WTC11 (cell line): ENCODE data around the gene CARD11. TPM values are rescaled to one million over a fixed set of nuclear protein-coding genes. Genes with fewer than 3 reads are reported as not detected.

Source experiments
- ATAC-seq: fragments of 200-7000 bp; cut with Tn5 transposase; 2 replicates; pipeline ENCODE4 v1.10.0; 2021; ENCODE audit warnings: mild to moderate bottlenecking, moderate library complexity
- CTCF ChIA-PET: fragments of 300-600 bp; sonication (Branson Sonifier 250); formaldehyde crosslinking; loops from one replicate; lab custom pipeline; 2021; ENCODE audit warnings: antibody characterized with exemption; lab: Charles Lee
- POLR2A ChIA-PET: fragments of 350-600 bp; sonication (Branson Sonifier 250); formaldehyde crosslinking; loops from one replicate; lab custom pipeline; 2021; ENCODE audit warnings: antibody characterized with exemption; lab: Charles Lee
- DNase-seq: peaks from one replicate; pipeline ENCODE4 v3.0.0; 2021; ENCODE audit warnings: low spot score
- H3K27ac Mint-ChIP-seq: 2 replicates; pipeline ENCODE4 v1.8.0; 2021; ENCODE audit warnings: mixed read lengths
- H3K27me3 Mint-ChIP-seq: 2 replicates; pipeline ENCODE4 v1.8.0; 2021; ENCODE audit warnings: low read depth, mild to moderate bottlenecking, moderate library complexity, mixed read lengths
- H3K36me3 Mint-ChIP-seq: 2 replicates; pipeline ENCODE4 v1.8.0; 2021; ENCODE audit warnings: mixed read lengths
- H3K4me1 Mint-ChIP-seq: 2 replicates; pipeline ENCODE4 v1.8.0; 2022; ENCODE audit warnings: mixed read lengths
- H3K4me3 Mint-ChIP-seq: 2 replicates; pipeline ENCODE4 v1.8.0; 2021; ENCODE audit warnings: mild to moderate bottlenecking, moderate library complexity, mixed read lengths
- H3K9me3 Mint-ChIP-seq: 2 replicates; pipeline ENCODE4 v1.8.0; 2021; ENCODE audit warnings: mixed read lengths
- ATF1 ChIP-seq: sonication (generic); formaldehyde crosslinking; IDR thresholded peaks from 2 replicates; pipeline ENCODE4 v1.8.1; 2023; ENCODE audit warnings: mild to moderate bottlenecking, moderate library complexity, missing genetic modification reagents
- CREM ChIP-seq: sonication (generic); formaldehyde crosslinking; IDR thresholded peaks from 2 replicates; pipeline ENCODE4 v1.8.1; 2022; ENCODE audit warnings: mild to moderate bottlenecking, missing genetic modification reagents, moderate library complexity
- EMX1 ChIP-seq: fragments of 250-450 bp; sonication (Bioruptor Pico); IDR thresholded peaks from 2 replicates; pipeline ENCODE4 v1.8.0; 2021; ENCODE audit warnings: mild to moderate bottlenecking
- ESRRA ChIP-seq: sonication (generic); formaldehyde crosslinking; IDR thresholded peaks from 2 replicates; pipeline ENCODE4 v1.8.1; 2022; ENCODE audit warnings: mild to moderate bottlenecking, missing genetic modification reagents, borderline replicate concordance
- FOXJ3 ChIP-seq: sonication (generic); formaldehyde crosslinking; IDR thresholded peaks from 2 replicates; pipeline ENCODE4 v1.9.0; 2021; ENCODE audit warnings: missing genetic modification reagents, mild to moderate bottlenecking, borderline replicate concordance
- GRHL2 ChIP-seq: fragments of 250-450 bp; sonication (Bioruptor Pico); IDR thresholded peaks from 2 replicates; pipeline ENCODE4 v1.8.0; 2022; ENCODE audit warnings: mild to moderate bottlenecking, moderate library complexity; ENCODE audit not compliant: insufficient replicate concordance, severe bottlenecking
- IRF2 ChIP-seq: sonication (generic); formaldehyde crosslinking; IDR thresholded peaks from 2 replicates; pipeline ENCODE4 v1.8.0; 2022; ENCODE audit warnings: low read depth, missing genetic modification reagents, borderline replicate concordance
- KAT7 ChIP-seq: sonication (generic); formaldehyde crosslinking; IDR thresholded peaks from 2 replicates; pipeline ENCODE4 v1.8.1; 2023; ENCODE audit warnings: missing genetic modification reagents, mild to moderate bottlenecking, borderline replicate concordance
- MYBL2 ChIP-seq: sonication (generic); formaldehyde crosslinking; IDR thresholded peaks from 2 replicates; pipeline ENCODE4 v1.8.1; 2023; ENCODE audit warnings: mild to moderate bottlenecking, moderate library complexity, missing genetic modification reagents
- NR2C2 ChIP-seq: sonication (generic); formaldehyde crosslinking; IDR thresholded peaks from 2 replicates; pipeline ENCODE4 v1.8.0; 2022; ENCODE audit warnings: mild to moderate bottlenecking, missing genetic modification reagents
- NR3C1 ChIP-seq: sonication (generic); formaldehyde crosslinking; conservative IDR thresholded peaks from 2 replicates; pipeline ENCODE4 v1.8.1; 2023; ENCODE audit warnings: low read depth, mild to moderate bottlenecking, missing genetic modification reagents
- OVOL2 ChIP-seq: fragments of 250-450 bp; sonication (Bioruptor Pico); IDR thresholded peaks from 2 replicates; pipeline ENCODE4 v1.9.0; 2021; ENCODE audit warnings: mild to moderate bottlenecking, borderline replicate concordance
- PRRX2 ChIP-seq: fragments of 250-450 bp; sonication (Bioruptor Pico); IDR thresholded peaks from 2 replicates; pipeline ENCODE4 v1.8.0; 2021; ENCODE audit warnings: mild to moderate bottlenecking
- SMAD4 ChIP-seq: sonication (generic); formaldehyde crosslinking; IDR thresholded peaks from 2 replicates; pipeline ENCODE4 v1.8.0; 2022; ENCODE audit warnings: mild to moderate bottlenecking, missing genetic modification reagents
- TEAD4 ChIP-seq: sonication (generic); formaldehyde crosslinking; IDR thresholded peaks from 2 replicates; pipeline ENCODE4 v1.8.0; 2022; ENCODE audit warnings: mild to moderate bottlenecking, missing genetic modification reagents
- ZNF121 ChIP-seq: sonication (generic); formaldehyde crosslinking; IDR thresholded peaks from 2 replicates; pipeline ENCODE4 v1.8.0; 2023; ENCODE audit warnings: missing genetic modification reagents
- ZNF138 ChIP-seq: sonication (generic); formaldehyde crosslinking; conservative IDR thresholded peaks from 2 replicates; pipeline ENCODE4 v1.8.1; 2022; ENCODE audit warnings: mild to moderate bottlenecking, moderate library complexity, missing genetic modification reagents
- ZNF263 ChIP-seq: sonication (generic); formaldehyde crosslinking; IDR thresholded peaks from 2 replicates; pipeline ENCODE4 v1.8.1; 2022; ENCODE audit warnings: low read depth, mild to moderate bottlenecking, moderate library complexity, missing genetic modification reagents
- total RNA-seq: library from RNA; stranded (reverse); gene quantifications from 3 replicates; pipeline ENCODE4 v1.2.3, GENCODE V29; 2021
- TF ChIP-seq, protein P1 (sequence below): sonication (generic); formaldehyde crosslinking; IDR thresholded peaks from 2 replicates; pipeline ENCODE4 v1.8.1; 2023; ENCODE audit warnings: mild to moderate bottlenecking, missing genetic modification reagents, moderate library complexity
- TF ChIP-seq, protein P2 (sequence below): fragments of 250-450 bp; sonication (Bioruptor Pico); conservative IDR thresholded peaks from 2 replicates; pipeline ENCODE4 v1.9.0; 2021; ENCODE audit warnings: mild to moderate bottlenecking
- TF ChIP-seq, protein P3 (sequence below): fragments of 250-450 bp; sonication (Bioruptor Pico); IDR thresholded peaks from 2 replicates; pipeline ENCODE4 v2.1.2; 2022; ENCODE audit warnings: mild to moderate bottlenecking, moderate library complexity
- TF ChIP-seq, protein P4 (sequence below): sonication (generic); formaldehyde crosslinking; conservative IDR thresholded peaks from 2 replicates; pipeline ENCODE4 v1.8.1; 2022; ENCODE audit warnings: mild to moderate bottlenecking, missing genetic modification reagents
- TF ChIP-seq, protein P5 (sequence below): fragments of 200-600 bp; IDR thresholded peaks from 2 replicates; pipeline ENCODE4 v1.8.0; 2022; ENCODE audit warnings: antibody characterized with exemption

CARD11 gene
- total RNA-seq, 1 experiment from 2014 or later = 40.8 TPM

DNA sequence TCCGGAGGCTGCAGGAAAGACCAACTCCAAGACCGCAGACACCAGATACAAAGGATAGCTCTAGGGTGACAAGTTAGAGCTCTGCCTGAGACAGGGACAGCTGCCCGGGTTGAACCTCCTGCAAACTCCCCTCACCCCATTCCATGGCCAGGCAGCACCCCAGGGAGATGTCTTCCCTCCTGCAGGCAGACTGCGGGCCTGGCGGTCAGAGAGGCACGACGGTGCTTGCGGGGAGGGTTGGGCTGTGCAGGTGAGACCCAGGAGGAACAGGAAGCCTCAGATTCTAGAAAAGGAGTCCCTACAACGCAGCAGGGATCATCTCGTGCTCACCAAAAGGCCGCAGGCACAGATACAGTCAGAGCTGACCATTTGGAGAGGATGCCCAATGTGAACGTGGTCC, 34.6 kb downstream of the CARD11 start:
- Mint-ChIP-seq H3K36me3 (peaks cover 6% of the 10 kb centered on the region), H3K4me1 (no peaks in the 10 kb centered on the region)

DNA sequence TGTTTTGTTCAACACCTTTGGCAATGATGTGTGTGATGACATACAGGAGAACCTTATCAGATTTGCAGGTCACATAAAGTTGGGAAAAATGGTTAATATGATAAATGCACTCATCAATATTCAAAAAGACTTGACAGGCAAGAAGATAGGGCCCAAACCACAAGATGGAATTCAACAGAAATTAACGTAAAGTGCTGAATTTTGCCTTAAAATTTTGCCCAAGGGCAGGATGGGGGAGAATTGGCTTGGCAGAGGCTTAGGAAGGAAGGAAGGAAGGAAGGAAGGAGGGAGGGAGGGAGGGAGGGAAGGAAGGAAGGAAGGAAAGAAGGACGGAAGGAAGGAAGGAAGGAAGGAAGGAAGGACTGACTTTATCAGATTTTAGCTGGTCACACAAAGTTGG, 35.3 kb downstream of the CARD11 start:
- no peak for ATAC-seq
- no peak for DNase-seq
- Mint-ChIP-seq H3K9me3 (0 out of 2 replicates have a peak, but pooled peaks cover 6% of the 10 kb centered on the region), H3K36me3 (peaks cover 6% of the 10 kb centered on the region), H3K27ac (no peak overlapping the region), H3K4me3 (no peak overlapping the region), H3K4me1 (no peaks in the 10 kb centered on the region; the same call in 1 of the 2 replicates), H3K27me3 (no peaks in the 10 kb centered on the region)
- TF ChIP-seq ATF1 (CRISPR knock-in tag) (no peak), KAT7 (CRISPR knock-in tag) (no peak), PRRX2 (no peak), ZNF138 (CRISPR knock-in tag) (no peak), NR3C1 (no peak), ZNF263 (CRISPR knock-in tag) (no peak), GRHL2 (CRISPR knock-in tag) (no peak), SMAD4 (CRISPR knock-in tag) (no peak), OVOL2 (CRISPR knock-in tag) (no peak), TEAD4 (no peak), MYBL2 (CRISPR knock-in tag) (no peak), CREM (CRISPR knock-in tag) (no peak)
- TF ChIP-seq, protein P1, sequence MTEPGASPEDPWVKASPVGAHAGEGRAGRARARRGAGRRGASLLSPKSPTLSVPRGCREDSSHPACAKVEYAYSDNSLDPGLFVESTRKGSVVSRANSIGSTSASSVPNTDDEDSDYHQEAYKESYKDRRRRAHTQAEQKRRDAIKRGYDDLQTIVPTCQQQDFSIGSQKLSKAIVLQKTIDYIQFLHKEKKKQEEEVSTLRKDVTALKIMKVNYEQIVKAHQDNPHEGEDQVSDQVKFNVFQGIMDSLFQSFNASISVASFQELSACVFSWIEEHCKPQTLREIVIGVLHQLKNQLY (CRISPR knock-in tag) = no peak
- TF ChIP-seq, protein P2, sequence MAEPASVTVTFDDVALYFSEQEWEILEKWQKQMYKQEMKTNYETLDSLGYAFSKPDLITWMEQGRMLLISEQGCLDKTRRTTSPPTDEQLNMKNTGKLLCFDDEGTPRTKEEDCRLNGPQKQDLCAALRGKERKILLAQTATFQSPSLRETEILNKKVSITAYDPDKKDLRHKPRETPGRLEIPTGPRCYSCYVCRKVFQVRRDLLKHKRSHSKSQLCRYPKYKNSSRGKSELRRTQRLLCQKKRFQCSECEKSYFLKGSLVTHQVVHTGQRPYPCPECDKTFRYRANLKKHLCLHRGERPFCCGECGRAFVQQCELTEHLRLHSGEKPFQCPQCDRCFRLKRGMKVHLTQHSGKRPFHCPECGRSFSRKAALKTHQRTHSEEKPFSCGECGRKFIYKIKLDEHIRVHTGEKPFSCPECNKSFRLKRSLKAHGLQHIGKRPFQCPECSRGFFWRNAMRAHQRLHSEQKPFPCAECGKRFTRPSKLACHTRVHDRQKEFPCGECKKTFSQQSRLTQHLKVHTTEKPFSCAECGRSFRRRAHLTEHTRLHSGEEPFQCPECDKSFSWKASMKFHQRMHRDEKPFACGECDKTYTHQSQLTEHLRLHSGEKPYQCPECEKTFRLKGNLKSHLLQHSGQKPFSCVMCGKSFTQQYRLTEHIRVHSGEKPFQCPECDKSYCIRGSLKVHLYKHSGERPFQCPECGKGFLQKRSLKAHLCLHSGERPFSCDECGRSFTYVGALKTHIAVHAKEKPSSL (CRISPR knock-in tag) = no peak
- TF ChIP-seq, protein P3, sequence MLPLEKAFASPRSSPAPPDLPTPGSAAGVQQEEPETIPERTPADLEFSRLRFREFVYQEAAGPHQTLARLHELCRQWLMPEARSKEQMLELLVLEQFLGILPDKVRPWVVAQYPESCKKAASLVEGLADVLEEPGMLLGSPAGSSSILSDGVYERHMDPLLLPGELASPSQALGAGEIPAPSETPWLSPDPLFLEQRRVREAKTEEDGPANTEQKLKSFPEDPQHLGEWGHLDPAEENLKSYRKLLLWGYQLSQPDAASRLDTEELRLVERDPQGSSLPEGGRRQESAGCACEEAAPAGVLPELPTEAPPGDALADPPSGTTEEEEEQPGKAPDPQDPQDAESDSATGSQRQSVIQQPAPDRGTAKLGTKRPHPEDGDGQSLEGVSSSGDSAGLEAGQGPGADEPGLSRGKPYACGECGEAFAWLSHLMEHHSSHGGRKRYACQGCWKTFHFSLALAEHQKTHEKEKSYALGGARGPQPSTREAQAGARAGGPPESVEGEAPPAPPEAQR (CRISPR knock-in tag) = no peak
- ChIA-PET CTCF (no interaction called here), POLR2A (no interaction called here)

More for the DNA sequence above, 34.6 kb downstream of the CARD11 start:
- CTCF ChIA-PET = interaction anchor here (1.1 kb wide), 1 partner anchor 87 kb away, joined by 3 read pairs; no protein-coding TSS in a partner anchor
- H3K4me3 Mint-ChIP-seq = no peak overlapping the region
- no peak for DNase-seq
- TF ChIP-seq ESRRA (CRISPR knock-in tag) = no peak
- TF ChIP-seq, protein P4, sequence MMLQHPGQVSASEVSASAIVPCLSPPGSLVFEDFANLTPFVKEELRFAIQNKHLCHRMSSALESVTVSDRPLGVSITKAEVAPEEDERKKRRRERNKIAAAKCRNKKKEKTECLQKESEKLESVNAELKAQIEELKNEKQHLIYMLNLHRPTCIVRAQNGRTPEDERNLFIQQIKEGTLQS (CRISPR knock-in tag) = no peak
- no peak for TF ChIP-seq FOXJ3 (CRISPR knock-in tag)
- TF ChIP-seq, protein P5, sequence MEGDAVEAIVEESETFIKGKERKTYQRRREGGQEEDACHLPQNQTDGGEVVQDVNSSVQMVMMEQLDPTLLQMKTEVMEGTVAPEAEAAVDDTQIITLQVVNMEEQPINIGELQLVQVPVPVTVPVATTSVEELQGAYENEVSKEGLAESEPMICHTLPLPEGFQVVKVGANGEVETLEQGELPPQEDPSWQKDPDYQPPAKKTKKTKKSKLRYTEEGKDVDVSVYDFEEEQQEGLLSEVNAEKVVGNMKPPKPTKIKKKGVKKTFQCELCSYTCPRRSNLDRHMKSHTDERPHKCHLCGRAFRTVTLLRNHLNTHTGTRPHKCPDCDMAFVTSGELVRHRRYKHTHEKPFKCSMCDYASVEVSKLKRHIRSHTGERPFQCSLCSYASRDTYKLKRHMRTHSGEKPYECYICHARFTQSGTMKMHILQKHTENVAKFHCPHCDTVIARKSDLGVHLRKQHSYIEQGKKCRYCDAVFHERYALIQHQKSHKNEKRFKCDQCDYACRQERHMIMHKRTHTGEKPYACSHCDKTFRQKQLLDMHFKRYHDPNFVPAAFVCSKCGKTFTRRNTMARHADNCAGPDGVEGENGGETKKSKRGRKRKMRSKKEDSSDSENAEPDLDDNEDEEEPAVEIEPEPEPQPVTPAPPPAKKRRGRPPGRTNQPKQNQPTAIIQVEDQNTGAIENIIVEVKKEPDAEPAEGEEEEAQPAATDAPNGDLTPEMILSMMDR = no peak
- no peak for TF ChIP-seq EMX1 (CRISPR knock-in tag)
- no peak for TF ChIP-seq KAT7 (CRISPR knock-in tag)
- no peak for TF ChIP-seq ZNF121 (CRISPR knock-in tag)
- no peak for TF ChIP-seq IRF2
- TF ChIP-seq NR2C2 = no peak
- TF ChIP-seq, all 79 proteins: peak for 0
- Mint-ChIP-seq H3K9me3 (0 out of 2 replicates have a peak, but pooled peaks cover 6% of the 10 kb centered on the region), H3K27me3 (no peaks in the 10 kb centered on the region), H3K27ac (no peak overlapping the region)
- no peak for ATAC-seq
- POLR2A ChIA-PET = no interaction called here
